GM18519 (cell line): ENCODE results near the gene PDIA2.

ENCODE experiments used
- ATAC-seq: cut with Tn5 transposase; IDR thresholded peaks from one replicate; pipeline ENCODE4 v1.9.1; 2021; ENCODE audit warnings: mild to moderate bottlenecking, moderate library complexity; ENCODE audit not compliant: unreplicated experiment, low FRiP score

Gene PDIA2

GRCh38 chr16:279531-279930 is 3.4 kb upstream of the PDIA2 start:
- no peak for ATAC-seq

- ATAC-seq: no peak
Measured at GRCh38 chr16:280005-280460, 2.9 kb upstream of the PDIA2 start.

- no peak for ATAC-seq
Measured at GRCh38 chr16:280552-280951, 2.4 kb upstream of the PDIA2 start, which contains the start of gene ARHGDIG. TSS of gene ARHGDIG (plus strand) at chr16:280591. CDS start at chr16:280681, 90 bp downstream.

- no peak for ATAC-seq
Measured at GRCh38 chr16:280991-281659, 1.8 kb upstream of the PDIA2 start.

GRCh38 chr16:281660-282255 is 1.2 kb upstream of the PDIA2 start:
- no peak for ATAC-seq

- ATAC-seq: no peak
Measured at GRCh38 chr16:282491-282890, 473 bp upstream of the PDIA2 start.

GRCh38 chr16:284204-285120 is 1.5 kb downstream of the PDIA2 start:
- no peak for ATAC-seq

- no peak for ATAC-seq
Measured at GRCh38 chr16:285146-286055, 2.4 kb downstream of the PDIA2 start.

GRCh38 chr16:286491-287297 is 3.7 kb downstream of the PDIA2 start:
- ATAC-seq: no peak

GRCh38 chr16:287298-287811 is 4.4 kb downstream of the PDIA2 start:
- ATAC-seq: no peak

GRCh38 chr16:287981-288920 is 5.3 kb downstream of the PDIA2 start:
- ATAC-seq: no peak

- no peak for ATAC-seq
Measured at GRCh38 chr16:289395-289997, 6.5 kb downstream of the PDIA2 start.

- no peak for ATAC-seq
Measured at GRCh38 chr16:290015-290680, 7.2 kb downstream of the PDIA2 start.

- no peak for ATAC-seq
Measured at GRCh38 chr16:290681-291405, 7.9 kb downstream of the PDIA2 start.

GRCh38 chr16:291539-291938 is 8.6 kb downstream of the PDIA2 start:
- ATAC-seq: no peak

- ATAC-seq: no peak
Measured at GRCh38 chr16:293043-293775, 10.2 kb downstream of the PDIA2 start.
